ENCODE measurements around the gene GGNBP2.

GGNBP2 gene

DNA sequence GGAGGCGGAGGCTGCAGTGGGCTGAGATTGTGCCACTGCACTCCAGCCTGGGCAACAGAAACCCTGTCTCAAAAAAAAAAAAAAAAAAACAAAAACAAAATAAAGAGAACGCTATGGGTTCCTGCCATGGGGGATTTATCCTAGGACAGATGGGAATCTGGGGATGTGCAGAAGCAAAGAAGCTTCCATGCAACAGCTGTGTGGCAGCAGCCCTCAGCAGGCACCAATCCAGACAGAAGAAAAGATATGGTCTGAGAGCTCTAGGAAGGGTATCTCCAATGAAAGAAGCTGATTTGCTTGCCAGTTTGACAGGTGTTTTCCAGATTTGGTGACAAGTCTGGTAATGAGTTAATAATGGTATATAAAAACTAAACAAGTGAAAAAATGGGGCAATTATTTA, 21.6 kb upstream of the GGNBP2 start:
- no peak for DNase-seq

DNA sequence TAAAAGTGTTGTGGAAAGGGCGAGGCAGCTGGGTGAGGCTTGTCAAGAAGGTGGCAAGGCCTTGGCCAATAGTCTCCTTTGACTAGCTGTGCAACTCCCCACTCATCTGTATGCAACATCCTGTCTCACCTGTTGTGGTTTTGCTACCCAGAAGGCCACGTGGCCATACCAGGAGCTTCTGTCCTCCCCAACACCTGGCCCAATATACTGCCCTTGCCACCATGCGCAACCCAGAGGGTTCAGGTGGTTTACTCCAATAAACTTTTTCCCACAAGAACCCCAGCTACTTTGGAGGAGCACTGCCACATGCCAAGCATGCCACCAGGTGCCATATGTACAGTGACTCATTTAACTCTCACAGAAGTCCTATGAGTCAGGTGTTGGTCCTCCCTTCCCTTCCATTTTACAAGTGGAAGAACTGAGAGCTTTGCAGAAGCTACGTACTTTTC, 20.3 kb upstream of the GGNBP2 start:
- DNase-seq: no peak

DNA sequence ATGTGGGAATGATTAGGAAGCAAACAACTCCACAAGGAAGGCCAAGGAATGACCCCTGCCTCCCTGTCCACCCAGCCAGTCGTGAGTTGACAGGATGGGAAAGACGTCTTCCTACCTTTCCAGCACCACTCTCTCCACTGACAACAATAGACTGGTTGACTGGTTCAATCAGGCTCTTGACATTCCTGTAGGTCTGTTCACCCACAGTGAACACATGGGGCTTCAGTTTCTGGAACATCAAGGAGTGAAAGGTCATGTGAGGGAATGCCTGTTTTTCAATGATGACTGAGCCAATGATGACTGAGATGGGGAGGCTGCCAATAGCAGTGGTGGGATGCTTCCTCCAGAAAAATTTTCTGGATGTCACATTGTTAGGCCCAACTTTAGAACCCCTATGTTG, 19.6 kb upstream of the GGNBP2 start:
- no peak for DNase-seq

DNA sequence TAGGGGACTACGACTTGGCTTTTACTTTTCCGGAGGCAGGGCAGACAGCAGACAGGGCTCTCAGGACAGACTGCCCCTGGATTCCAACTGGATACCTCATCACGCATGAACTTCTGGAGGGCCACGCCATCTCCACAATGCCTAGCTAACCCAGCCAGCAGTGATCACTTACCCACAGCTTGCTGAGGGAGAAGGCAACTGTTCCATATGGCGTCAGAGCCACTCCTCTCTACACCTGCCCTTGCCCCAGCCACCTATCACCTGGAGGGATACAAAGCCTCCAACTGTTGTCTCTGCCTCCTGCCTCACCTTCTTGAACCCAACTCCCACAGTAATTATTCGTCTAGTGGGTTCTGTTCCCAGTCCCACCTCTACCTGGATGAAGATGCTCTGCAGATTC, 18.8 kb upstream of the GGNBP2 start:
- no peak for DNase-seq

DNA sequence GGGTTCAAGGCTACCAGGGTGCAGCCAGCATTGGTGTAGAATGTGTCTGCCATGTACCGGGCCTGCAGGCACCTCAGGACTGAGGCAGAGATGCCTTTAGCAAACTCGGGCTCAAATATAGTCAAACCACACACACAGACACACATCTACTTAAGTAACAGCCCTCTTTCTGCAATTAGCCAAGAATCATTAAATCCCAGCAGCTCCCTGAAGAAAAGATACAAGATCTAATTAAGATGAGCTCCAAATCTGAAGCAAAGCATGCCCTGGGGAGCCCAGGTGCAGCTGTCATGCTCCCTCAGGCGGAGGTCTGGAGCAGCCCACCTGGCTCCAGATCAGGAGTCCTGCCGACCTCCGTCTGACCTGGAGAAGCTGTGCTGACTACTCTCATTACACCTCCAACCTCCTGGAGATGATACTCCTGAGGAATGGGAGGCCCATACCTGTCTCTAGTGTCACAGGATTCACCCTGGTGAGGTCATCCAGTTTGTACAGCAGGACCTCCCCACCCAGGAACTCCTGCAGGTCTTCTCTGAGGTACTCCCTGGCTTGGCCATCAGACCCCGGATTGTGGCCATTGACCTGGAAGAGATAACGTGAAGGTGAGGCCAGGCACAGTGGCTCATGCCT, 17.0 kb upstream of the GGNBP2 start:
- no peak for DNase-seq

DNA sequence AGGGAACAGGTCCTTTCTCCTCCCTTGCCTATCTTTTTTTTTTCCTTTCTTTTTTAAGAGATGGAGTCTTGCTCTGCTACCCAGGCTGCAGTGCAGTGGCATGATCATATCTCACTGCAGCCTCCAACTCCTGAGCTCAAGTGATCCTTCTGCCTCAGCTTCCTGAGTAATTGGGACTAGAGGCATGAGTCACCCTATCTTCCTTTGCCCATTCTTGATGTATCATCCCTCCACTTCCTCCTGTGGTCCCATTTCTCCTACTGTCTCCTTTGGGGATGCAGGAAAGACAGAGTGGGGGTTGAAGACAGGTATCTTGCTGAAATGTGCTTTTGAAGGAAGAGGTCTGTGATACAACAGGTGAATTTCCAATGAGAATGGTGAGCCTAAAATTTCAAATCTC, 15.6 kb upstream of the GGNBP2 start:
- peak in 3 of 4 experiments; percentile 11 to 21 (median 19) for DNase-seq

DNA sequence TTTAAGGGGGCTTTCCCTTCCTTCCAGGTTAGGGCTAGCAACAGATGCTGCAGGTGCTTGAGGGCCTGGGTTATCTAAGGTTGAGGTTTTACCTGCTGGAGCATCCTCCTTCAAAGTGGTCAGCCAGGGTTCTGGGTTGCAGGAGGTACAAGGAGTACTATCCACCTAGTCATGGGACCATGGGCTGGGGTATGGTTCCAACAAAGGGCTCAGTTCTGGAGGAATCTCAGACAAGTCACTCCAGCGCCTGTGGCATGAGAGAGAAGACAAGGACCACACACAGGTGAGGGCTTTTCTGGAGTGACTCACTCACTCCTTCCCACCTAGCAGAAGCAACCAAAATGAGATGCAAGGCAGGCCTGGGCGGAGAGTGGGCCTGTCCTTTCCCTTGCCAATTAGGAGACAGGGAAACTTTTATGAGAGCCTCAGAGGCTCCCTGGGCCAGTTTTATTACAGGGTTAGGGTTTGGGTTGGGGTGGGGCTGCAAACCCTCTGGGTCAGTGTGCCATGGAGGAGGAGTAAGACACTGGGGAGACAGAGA, 12.2 kb upstream of the GGNBP2 start:
- DNase-seq: no peak

DNA sequence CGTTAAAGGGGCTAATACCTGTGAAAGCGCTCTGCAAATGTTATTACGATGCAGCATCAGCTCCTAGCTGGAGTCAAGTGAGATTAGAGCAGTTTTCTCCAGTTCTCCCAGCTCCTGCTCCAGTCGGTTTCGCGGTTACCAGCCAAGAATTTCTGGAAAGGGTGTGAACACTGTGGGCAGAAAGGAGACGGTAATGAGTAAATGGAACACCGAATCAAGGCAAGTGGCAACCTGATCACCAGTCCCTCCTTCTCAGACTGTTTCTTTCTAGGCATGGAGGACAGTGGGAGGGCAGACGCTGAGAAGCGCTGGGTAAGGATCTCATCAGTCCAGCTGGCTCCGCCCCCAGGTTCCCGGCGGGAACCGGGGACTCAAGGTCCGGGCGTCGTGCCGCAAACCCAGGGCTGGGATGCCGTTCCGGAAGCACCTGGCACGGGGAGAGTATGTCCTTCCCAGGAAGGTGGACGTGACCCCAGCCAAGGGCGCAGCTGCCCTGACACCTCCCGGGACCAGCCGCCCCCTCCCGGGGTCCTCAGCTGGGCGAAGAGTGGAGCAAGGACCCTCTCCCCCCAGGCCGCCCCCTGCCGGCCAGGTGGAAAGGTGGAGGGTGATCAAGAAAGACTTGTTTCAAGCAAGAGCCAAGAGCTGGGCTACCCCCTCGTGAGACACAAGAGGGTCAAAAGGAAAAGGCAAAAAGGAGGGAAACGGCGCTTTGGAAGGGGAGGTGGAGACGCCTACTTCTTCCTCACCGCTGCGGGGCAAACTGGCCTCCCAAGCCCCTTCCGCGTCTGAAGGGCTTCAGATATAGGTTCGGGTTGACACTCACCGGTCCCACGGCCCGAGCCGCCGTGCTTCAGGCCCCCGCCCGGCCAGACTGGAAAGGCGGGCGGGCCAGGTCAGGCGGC, 10.5 kb upstream of the GGNBP2 start:
- DNase-seq: peak; percentile 39 to 78 (median 62)

DNA sequence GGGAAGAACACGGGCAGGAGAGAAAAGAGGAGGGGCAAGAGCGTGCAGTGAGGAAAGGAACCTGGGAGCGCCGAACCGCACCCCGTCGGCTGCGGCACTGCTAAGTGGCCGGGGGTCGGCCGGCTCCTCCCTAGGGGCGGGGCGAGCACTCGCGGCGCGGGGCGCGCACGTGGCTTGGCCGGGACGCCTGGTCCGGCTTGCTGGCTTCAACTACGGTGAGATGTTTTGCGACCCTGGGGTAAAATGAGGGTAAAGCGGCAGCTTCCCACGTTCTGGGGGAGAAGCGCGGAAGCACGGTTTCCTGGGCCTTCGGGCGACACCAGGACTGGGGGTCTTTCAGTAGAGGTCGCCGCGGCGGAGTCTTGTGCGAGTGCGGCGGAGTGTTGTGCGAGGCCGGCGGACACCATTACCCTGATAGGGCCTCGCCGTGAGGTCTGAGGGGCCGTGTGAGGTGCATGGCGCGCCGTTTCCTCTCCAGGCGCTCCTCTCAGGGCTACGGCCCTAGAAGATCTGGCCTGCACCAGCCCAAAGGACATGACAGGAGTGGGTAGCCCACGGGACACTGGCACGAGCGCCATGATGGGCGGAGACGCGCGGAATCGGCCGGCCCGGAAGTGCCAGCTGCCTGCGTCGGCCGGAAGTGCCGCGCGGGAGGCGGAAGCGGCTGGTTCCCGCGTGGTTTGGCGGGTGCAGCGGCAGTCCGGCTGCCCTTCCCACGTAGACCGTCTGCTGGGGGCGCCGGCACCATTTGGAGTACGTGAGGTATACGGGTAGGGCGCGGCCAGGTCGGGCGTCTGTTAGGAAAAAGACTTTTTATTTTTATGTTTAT, 9.7 kb upstream of the GGNBP2 start, which contains the start of the genes MYO19 and PIGW:
TSS of gene MYO19 (minus strand) at position 29 of the 829 bp plus-strand sequence. CDS start 2,330 bp downstream, outside the sequence.
TSS of gene PIGW (plus strand) at position 148 of the 829 bp plus-strand sequence. CDS start 2,115 bp downstream, outside the sequence.
- DNase-seq: peak; percentile 95 to 97 (median 97)

DNA sequence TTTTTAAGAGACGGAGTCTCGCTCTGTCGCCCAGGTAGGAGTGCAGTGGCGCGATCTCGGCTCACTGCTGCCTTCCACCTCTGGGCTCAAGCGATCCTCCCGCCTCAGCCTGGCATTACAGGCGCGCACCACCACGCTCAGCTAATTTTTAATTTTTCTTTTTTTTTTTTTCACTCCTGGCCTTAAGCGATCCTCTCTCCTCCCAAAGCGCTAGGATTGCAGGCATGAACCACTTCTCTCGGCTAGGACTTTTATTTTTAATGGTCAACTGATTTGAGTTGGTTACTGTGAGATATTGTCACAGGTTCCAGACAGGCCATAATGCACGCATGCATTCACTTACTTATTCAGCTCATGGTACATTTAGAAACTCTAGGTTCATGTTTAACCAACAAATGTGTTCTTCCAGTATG, 9.0 kb upstream of the GGNBP2 start:
- peak in 1 of 4 experiments; percentile 2 for DNase-seq

DNA sequence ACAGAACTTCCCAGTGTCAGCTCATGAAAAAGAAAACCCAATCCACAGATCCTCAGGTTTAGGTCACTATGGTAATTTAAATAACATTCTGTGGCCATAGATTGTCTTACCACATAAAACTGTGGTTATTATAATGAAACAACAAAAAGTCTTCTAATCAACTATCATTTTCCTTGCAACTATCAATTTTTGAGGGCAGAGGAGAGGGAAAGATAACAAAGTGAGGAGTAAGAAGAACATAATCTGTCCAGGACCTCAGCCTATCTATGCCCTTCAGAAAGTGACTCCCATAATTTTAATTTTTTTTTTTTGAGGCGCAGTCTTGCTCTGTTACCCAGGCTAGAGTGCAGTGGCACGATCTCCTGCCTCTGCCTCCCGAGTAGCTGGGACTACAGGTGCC, 4.0 kb upstream of the GGNBP2 start:
- DNase-seq: no peak

DNA sequence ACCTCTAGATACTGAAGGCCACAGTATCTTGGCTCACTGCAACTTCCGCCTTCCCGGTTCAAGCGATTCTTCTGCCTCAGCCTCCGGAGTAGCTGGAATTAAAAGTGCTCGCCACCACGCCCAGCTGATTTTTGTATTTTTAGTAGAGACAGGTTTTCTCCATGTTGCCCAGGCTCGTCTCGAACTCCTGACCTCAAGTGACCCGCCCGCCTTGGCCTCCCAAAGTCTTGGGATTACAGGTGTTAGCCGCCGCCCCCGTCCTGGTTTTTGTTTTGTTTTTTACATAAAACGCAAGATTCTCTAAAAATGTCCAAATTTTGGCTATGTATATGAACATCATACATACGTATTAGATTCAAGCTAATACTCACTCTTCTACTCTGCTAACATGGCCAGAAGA, 2.0 kb upstream of the GGNBP2 start:
- no peak for DNase-seq

DNA sequence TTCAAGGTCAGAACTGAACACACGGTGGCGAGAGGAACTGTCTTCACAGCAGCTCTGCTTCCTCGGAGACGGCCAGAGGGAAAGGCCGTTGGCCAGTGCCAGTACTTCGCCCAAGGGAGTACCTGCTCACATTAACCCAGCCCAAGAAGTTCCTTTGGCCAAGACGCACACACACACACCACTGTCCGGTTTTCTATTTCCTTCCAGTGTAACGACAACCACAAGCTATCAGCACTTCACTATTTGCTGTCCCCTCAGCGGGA, 744 bp upstream of the GGNBP2 start:
- peak; percentile 63 to 77 (median 74) for DNase-seq

DNA sequence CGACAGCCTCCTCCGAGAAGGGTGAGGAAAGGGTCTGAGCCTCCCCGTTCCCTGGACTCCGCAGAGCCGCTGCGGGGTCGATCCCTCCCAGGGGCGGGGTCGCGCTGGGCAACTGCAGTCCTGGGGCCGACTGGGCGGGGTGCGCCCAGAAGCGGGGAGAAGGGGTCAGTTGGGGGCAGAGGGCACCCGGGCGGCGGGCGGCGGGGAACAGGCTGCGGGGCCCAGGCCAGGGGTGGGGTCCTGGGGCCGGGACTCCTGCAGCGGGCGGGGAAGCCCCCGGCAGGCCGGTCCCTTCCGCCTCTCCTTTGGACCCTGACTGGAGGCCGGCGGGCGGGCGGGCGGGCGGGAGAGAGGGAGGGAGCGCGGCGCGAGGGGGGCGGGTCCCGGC, 352 bp downstream of the GGNBP2 start:
- DNase-seq: no peak

DNA sequence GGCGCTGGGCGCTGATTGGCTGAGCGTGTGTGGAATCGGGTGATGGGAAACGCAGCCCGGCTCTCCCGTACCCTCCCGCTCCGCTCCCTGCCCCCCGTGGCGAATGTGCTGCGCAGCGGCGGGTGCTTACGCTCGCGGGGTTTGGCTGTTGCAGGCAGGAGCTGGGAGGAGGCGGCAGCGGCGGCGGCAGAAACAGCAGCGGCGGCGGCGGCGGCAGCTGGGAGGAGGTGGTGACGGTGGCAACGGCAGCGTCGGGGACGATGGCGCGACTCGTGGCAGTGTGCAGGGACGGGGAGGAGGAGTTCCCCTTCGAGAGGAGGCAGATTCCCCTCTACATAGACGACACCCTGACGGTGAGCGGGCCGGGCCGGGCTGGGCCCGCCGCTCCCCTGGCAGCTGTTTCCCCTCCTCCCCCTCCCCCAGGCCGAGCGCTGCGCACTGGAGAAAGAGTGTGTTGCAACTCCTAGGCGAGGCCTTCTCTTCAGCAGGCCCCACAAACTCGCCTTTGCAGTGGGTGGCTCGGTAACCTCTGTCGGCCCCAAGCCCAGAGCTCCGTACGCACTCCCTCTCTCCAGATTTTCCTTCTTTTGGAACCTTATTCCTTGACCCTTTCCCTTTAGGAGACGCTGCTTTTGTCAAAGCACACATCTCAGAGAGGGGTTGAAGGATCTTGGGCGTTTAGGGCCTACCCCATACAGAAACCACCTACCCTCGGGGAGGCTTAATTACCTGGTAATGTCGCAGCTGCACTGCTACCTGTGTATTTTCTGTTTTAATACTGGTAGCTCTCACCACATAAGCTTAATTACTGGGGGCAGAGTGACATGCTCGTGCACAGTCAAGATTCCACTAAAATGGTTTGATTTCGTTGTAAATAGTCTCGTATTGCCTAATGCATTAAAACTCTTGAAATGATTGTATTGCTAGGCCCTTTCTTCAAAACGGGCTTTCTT, 1.0 kb downstream of the GGNBP2 start:
- peak; percentile 96 to 98 (median 98) for DNase-seq

DNA sequence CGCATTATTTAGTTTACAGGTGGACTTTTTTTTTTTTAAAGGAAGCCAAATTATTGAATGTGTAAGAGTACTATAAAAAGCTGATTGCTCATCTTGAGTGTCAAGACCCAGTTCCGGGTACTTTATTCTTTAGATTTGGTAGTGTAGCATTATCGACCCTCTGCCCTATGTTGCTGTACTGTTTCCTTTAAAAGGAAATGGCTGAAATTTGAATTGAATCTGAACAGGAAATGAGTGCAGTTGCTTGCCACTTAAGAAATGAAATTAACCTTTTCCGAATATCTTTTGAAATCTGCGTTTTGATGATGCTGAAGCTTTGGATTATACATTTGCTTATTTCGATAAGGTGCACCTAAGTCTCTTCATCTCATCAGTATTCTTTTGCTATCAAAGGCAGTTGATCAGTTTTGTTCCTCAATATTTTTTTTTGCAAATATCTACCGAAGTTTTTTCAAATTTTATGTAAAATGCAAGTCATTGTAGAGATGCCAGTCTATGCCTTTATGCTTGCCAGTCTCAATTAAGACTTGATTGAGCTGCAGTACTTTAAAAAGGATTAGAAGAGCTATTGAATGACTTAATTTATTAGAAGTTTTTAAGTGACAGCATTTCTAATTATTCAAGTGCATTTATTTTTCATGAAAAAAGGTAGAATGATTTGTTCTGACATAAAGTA, 1.8 kb downstream of the GGNBP2 start:
- DNase-seq: peak in 2 of 4 experiments; percentile 27 to 29

DNA sequence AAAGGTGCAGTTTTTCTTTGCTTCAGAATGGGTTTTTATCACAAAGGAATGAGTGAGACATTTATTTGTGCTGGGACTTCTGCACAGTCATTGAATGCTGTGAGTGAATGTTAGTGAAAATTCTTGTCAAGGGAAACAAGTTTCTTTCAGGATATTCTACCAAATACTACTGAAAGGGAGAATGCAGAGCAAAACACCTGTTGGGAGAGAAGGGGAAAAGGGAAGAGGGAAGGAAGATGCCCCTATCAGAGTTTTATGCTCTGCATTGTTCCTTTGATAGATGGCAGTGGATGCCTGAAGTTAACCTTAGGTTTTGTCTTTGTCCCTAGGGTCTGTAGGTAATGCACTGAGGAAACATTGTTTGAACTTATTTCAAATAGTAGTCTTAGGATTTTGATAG, 3.1 kb downstream of the GGNBP2 start:
- DNase-seq: no peak

DNA sequence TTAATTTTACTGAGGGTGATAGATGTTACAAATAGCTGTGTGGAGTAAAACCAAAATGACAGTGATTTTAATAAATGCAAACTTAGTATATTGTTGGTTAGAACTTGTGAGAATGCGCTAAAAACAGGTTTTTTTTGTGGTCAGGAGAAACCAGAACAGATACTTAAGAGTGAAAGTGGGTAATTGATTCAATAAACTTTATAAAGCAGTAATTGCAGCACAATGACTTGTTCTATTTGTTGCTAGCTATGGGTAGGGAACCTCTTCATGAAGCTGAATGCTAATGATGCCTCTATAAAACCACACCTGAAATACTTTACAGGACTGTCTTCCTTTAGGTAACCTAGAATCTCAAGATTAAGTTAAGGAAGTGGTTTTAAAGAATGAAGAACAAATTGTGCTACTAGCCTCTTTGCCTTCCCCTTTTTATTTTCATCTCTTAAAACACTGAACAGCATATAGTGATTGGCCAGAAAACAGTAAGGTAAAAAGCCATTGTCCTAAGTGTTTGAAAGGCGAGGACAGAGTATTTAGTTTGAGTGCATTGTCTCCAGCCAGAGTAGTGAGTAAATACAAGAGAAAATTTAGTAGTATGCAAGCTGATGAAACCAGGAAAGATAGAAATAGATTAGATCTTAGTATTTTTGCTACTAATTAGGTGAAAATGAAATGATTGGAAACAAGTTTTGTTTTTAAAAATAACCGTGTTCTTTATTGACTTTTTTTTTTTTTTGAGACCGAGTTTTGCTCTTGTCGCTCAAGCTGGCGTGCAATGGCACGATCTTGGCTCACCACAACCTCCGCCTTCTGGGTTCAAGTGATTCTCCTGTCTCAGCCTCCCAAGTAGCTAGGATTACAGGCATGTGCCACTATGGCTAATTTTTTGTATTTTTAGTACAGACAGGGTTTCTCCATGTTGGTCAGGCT, 6.0 kb downstream of the GGNBP2 start:
- peak in 3 of 4 experiments; percentile 3 to 44 (median 19) for DNase-seq

DNA sequence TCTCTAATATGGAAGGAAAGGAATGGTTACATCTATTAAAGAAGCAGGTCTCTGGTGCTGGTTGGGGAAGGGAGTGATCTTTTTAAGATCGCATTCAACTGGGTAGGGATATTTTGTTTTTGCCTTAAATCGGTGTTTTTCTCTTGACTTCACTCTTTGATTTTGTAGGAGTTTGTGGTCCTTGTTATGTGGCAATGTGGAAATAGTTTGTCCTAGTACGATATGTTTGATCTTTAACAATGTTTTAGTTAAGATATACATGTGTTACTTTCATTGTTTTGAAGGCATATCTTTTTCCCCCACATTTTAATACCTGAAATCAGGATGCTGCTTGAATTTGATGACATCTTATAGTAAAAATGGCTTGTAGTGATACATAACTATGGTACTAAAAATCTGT, 8.7 kb downstream of the GGNBP2 start:
- DNase-seq: no peak

DNA sequence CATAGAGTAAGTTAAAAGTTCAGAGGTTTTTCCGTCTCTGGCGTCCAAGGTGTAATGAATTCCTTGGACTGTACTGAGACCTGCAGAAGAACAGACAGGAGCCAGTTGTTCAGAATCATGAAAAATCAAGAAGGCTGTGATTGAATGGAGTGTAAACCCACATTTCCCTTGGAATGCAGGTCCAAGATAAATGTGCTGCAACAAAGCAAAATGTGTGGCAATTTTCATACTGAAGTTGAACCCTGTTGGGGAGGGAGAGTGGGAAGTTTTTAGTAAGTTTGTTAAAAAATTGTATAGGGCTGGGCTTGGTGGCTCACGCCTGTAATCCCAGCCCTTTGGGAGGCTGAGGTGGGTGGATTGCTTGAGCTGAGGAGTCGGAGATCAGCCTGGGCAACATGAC, 21.4 kb downstream of the GGNBP2 start:
- DNase-seq: no peak
